ENCODE measurements around the gene CALB2. TPM values are rescaled to one million over a fixed set of nuclear protein-coding genes. Genes with fewer than 3 reads are reported as not detected.

CALB2 gene
- total and polyA plus RNA-seq, 2 of the 13 experiments (the other 11 are each of a cell fraction or from before 2014, with no cell fraction given): 0.37 to 0.40 TPM

- TF ChIP-seq ZMAT3 (CRISPR knock-in tag; conservative IDR thresholded peaks at IDR 0.05) (peak; percentile 88), POLR2AphosphoS2 (IDR thresholded peaks at IDR 0.05; ENCODE audit: low read depth, low read length) (no peak), SP1 (IDR thresholded peaks at IDR 0.05) (no peak), SP1 (CRISPR knock-in tag; IDR thresholded peaks at IDR 0.05) (peak; percentile 78), ZNF839 (CRISPR knock-in tag; IDR thresholded peaks at IDR 0.05; ENCODE audit: borderline replicate concordance) (peak; percentile 62; the same call in 1 of the 2 replicates), STAG1 (CRISPR knock-in tag; IDR thresholded peaks at IDR 0.05) (peak; percentile 13), ZSCAN5A (CRISPR knock-in tag; IDR thresholded peaks at IDR 0.05; ENCODE audit: borderline replicate concordance) (no peak), ZNF704 (CRISPR knock-in tag; IDR thresholded peaks at IDR 0.05; ENCODE audit: borderline replicate concordance) (peak; percentile 92), STAT6 (CRISPR knock-in tag; IDR thresholded peaks at IDR 0.05; ENCODE audit: borderline replicate concordance) (peak; percentile 98), CERS6 (CRISPR knock-in tag; IDR thresholded peaks at IDR 0.05) (no peak), ZFP36 (IDR thresholded peaks at IDR 0.05; ENCODE audit: borderline replicate concordance, low read depth, low read length, partially characterized antibody) (peak; percentile 83), HINFP (CRISPR knock-in tag; IDR thresholded peaks at IDR 0.05; ENCODE audit: low read depth) (peak; percentile 93), ZNF121 (CRISPR knock-in tag; IDR thresholded peaks at IDR 0.05) (no peak), ZNF431 (CRISPR knock-in tag; IDR thresholded peaks at IDR 0.05; ENCODE audit: borderline replicate concordance, low read depth) (peak; percentile 92), KDM5B (CRISPR knock-in tag; IDR thresholded peaks at IDR 0.05; ENCODE audit: borderline replicate concordance) (peak; percentile 93; the same call in 1 of the 2 replicates), ZNF550 (CRISPR knock-in tag; IDR thresholded peaks at IDR 0.05; ENCODE audit: borderline replicate concordance) (0 out of 2 replicates have a peak, but pooled peaks have one; percentile 47), DRAP1 (CRISPR knock-in tag; IDR thresholded peaks at IDR 0.05) (peak; percentile 86), ZNF619 (CRISPR knock-in tag; IDR thresholded peaks at IDR 0.05) (peak; percentile 96), SRF (IDR thresholded peaks at IDR 0.05; ENCODE audit: low read depth, low read length) (no peak), ZNF891 (CRISPR knock-in tag; IDR thresholded peaks at IDR 0.05) (peak; percentile 83), ZNF207 (IDR thresholded peaks at IDR 0.05; ENCODE audit: borderline replicate concordance) (no peak)
These were observed 67.8 kb downstream of the CALB2 start (continued) for GRCh38 chr16:71426069-71426879.
